Gastrocnemius medialis (tissue), 4 donors: Measurements from ENCODE around the gene MAPKAP1.

Experiments used
- CTCF ChIP-seq, 5 experiments: fragments of 450-650 bp in 3 of 5; fragments of 200-600 bp in 2 of 5; sonication (generic) in 2 of 5; IDR thresholded peaks in 4 of 5; conservative IDR thresholded peaks in 1 of 5; 1 replicate in 4 of 5; 2 replicates in 1 of 5; pipeline ENCODE4 v1.5.1; 2016 to 2019; ENCODE audit warnings: antibody characterized with exemption in 5 of 5, mild to moderate bottlenecking in 3 of 5, moderate library complexity in 3 of 5
- POLR2A ChIP-seq, 2 donors: fragments of 450-650 bp; IDR thresholded peaks; one replicate each; pipeline ENCODE4 v1.6.1; 2017; ENCODE audit warnings: antibody characterized with exemption in 2 of 2, mild to moderate bottlenecking in 2 of 2, moderate library complexity in 2 of 2

GRCh38 chr9:125439434-125440272 lies 267.4 kb downstream of the MAPKAP1 start:
- no peak for TF ChIP-seq POLR2A (IDR thresholded peaks at IDR 0.05)
- no peak for TF ChIP-seq CTCF (IDR thresholded peaks at IDR 0.05 in 4 of 5, conservative IDR thresholded peaks at IDR 0.05 in 1 of 5)
